HG02610 (cell line): ENCODE results near the gene ZNF438.

Experiments used
- ATAC-seq: cut with Tn5 transposase; IDR thresholded peaks from one replicate; pipeline ENCODE4 v1.9.1; 2021; ENCODE audit warnings: mild to moderate bottlenecking, moderate library complexity; ENCODE audit not compliant: unreplicated experiment

The ZNF438 gene

DNA sequence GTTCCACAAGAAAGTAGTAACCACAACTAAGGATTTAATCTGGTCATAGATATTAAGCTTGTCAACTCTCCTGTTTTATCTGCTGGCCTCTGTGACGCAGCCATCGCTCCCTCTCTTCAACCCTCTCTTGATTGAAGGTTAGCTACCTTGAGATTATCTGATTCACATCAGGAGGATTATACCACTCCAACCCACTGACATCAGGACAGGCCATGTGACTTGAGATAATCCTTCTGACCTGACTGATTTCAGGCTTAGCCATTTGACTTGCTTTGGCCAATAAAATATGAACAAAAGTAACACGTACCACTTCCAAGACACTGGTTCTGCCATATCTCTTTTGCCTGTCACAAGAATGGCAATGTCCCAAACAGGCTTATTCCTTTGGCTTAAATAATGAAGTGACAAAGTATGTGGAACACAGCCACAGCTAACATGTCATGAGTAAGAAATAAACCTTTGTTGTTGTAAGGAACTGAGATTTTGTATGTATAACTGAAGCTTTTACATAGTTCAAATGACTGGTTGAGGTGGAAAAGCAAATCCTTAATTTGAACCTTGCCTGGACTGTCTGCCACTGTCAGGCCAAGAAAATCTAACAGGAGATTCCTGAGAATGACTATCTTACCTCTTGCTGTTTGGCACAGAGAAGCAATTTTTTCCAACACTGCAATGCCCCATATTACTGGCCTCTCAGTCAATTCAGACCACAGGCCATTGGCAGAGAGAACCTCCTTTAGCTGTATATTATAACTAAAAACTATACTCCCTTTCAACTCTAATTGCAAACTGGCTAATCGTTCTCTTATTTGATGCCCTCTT, 13.9 kb downstream of the ZNF438 start:
- ATAC-seq = no peak

- no peak for ATAC-seq
Observed at GRCh38 chr10:31014161-31014875, 17.3 kb downstream of the ZNF438 start.

DNA sequence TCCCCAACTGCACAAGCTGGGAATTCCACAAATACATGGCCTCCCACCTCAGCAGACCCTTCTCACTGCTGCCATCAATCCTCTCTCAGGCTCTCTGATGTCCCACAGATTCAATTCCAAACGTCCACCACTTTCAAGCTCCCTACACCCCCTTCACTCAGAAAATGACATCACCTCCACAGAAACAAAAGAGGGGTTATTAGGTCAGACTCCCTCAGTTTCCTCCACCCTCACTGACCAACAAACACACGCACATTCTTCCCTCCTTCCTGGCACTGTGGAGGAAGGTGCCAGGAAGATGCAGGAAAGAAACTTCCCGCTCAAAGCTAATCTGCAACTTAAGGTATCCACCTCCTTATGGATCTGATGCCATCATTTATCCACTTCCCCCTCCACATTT, 18.3 kb downstream of the ZNF438 start:
- no peak for ATAC-seq

DNA sequence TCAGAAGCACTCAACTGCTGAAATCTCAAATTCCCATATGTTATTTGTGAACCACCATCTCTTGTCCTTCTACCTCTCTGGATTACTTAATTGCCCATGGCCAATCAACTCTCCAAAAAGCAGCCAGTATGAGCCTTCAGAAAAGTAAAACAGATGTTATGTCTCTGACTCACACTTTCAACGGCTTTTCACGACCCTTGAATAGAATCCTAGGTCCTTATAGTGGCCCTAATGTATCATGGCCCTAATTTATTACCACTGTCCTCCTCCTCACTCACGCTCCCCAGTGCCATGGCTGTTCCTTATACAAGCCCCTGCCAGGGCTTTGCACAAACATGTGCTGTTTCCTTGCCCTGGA, 20.0 kb downstream of the ZNF438 start:
- ATAC-seq = no peak

GRCh38 chr10:31011017-31011664, 20.5 kb downstream of the ZNF438 start:
- no peak for ATAC-seq

GRCh38 chr10:31010062-31010461, 21.6 kb downstream of the ZNF438 start:
- ATAC-seq = no peak

DNA sequence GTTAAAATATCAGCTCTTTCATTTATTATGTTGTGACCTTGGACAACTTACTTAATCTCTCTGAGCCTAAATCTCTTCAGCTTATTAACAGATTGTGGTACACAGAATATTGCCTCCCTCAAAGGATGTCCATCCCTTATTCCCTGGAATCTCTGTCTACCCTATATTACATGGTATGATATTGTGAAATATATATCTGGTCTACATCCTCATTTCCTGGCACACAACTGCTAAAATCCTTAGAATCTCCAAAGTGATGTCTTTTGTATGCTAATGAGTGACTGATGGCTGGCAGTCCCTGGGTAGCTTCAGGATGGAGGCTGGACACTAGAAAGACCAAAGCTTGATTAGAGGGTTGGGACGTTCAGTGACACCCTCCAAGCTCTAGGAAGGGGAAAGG, 25.8 kb downstream of the ZNF438 start:
- no peak for ATAC-seq

GRCh38 chr10:31004611-31005193, 27.0 kb downstream of the ZNF438 start:
- ATAC-seq = no peak

DNA sequence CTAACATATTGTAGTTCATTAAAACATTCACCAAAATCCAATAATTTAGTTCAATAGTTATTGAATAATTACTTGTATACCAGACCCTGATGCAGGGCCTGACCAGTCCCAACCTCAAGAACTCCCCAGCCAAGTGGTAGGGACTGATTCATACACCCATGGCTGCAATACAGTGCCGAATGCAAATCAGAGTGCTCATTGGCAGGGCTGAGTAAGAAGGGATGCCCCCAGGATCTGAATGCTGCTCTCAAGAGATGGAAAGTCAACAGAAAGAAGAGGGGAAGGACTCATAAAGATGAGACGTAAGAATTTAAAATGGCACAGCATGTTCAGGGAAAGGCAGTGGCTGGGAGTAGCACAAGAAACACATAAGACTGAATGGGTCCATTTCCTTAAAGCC, 29.9 kb downstream of the ZNF438 start:
- no peak for ATAC-seq

DNA sequence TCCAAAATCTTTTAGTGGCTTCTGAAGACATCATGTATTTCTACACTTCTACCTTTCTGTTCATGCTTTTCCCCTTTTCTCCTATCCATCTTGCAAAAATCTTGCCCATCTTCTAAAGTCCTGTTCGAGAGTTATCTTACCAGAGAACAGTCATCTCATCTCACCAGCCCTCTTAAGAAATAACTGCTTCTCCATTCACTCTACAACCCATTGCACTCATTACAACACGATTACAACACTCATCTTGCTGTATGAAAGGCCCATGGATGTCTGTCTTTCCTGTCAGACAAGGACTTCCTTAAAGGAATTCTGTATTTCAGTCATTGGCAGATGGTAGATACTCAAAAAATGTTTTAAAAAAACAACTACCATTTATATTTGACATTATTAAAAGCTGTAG, 30.8 kb downstream of the ZNF438 start:
- no peak for ATAC-seq

GRCh38 chr10:31000071-31000782, 31.4 kb downstream of the ZNF438 start:
- ATAC-seq = no peak

- ATAC-seq = no peak
Observed at GRCh38 chr10:30999070-30999712, 32.5 kb downstream of the ZNF438 start.

DNA sequence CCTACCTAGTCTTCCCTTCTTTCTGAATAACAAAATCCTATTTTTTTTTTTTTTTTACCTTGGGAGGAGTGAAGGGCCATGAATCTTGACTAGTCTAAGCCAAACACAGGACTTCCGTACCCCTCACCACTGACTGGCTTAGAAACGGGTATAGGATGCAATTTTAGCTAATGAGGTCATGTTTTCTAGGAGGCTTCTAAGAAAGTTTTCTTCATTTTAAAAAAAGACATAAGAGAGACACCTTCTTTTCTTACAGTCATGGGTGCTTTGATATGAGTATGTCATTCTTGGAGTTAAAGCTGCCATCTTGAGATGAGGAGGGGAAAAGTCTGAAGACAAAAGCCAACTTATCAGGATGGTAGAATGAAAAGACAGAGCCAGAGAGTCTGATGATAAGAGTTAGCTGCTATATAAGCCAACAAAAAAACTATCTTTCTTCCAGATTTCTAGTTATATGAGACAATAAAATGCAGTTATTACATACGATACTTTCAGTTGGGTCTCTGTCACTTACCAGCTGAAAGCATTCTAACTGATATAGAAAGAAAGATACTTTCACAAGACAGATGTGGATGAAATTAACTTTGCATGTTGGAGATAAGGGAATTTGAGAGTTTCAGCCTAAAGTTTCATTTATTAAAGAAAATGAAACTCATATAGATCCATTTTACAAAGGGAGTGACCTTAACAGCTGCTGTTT, 34.0 kb downstream of the ZNF438 start:
- ATAC-seq = no peak

- ATAC-seq = no peak
Observed at GRCh38 chr10:30996481-30997005, 35.1 kb downstream of the ZNF438 start.

- ATAC-seq = no peak
Observed at GRCh38 chr10:30995081-30995770, 36.4 kb downstream of the ZNF438 start.

GRCh38 chr10:30993155-30993554, 38.5 kb downstream of the ZNF438 start:
- no peak for ATAC-seq

GRCh38 chr10:30992681-30993080, 39.0 kb downstream of the ZNF438 start:
- no peak for ATAC-seq

DNA sequence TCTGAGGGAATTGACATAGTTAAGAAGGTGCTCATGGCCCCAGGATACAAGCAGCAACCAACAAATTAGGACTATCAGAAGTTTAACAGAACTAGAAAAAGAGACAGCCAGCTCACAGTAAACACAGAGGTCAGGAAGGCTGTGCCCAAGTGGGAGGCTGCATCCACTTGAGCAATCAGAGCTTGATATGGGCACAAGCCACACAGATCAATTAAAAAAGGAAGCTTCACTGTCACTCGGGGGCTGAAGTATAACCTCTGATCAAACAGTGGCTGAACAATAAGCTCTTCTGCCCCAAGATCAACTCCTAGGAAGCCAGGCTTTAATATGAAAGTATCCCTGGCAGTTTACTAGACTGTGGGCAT, 40.0 kb downstream of the ZNF438 start:
- no peak for ATAC-seq
